Tibial nerve (tissue), 4 donors: ENCODE measurements around the gene RPS18. TPM values are rescaled to one million over a fixed set of nuclear protein-coding genes. Genes with fewer than 3 reads are reported as not detected.

ENCODE experiments used
- DNase-seq, 2 donors: peaks; one replicate each; pipeline ENCODE4 v3.0.0-alpha.2; 2019; ENCODE audit warnings: low spot score in 2 of 2
- H3K27ac ChIP-seq, 4 donors: fragments of 200-600 bp; sonication (generic) in 3 of 4; one replicate each; pipeline ENCODE4 v1.5.1; 2017 to 2019; ENCODE audit warnings: mild to moderate bottlenecking in 1 of 4
- H3K27me3 ChIP-seq, 2 donors: fragments of 200-600 bp; sonication (generic) in 1 of 2; one replicate each; pipeline versions ENCODE4 v1.5.1 to v1.6.0; 2017 to 2019
- H3K36me3 ChIP-seq, 3 donors: fragments of 200-600 bp; sonication (generic); one replicate each; pipeline ENCODE4 v1.5.1; 2018 to 2019
- H3K4me1 ChIP-seq, 4 donors: fragments of 200-600 bp; sonication (generic) in 3 of 4; one replicate each; pipeline ENCODE4 v1.5.1; 2017 to 2019
- H3K4me3 ChIP-seq, 4 donors: fragments of 200-600 bp; sonication (generic) in 3 of 4; one replicate each; pipeline ENCODE4 v1.5.1; 2017 to 2019; ENCODE audit warnings: mild to moderate bottlenecking in 1 of 4, moderate library complexity in 1 of 4
- H3K9me3 ChIP-seq, 4 donors: fragments of 200-600 bp; sonication (generic) in 3 of 4; one replicate each; pipeline ENCODE4 v1.5.1; 2017 to 2019
- CTCF ChIP-seq, 5 experiments: fragments of 200-600 bp in 3 of 5; fragments of 450-650 bp in 2 of 5; sonication (generic) in 3 of 5; IDR thresholded peaks; one replicate each; pipeline ENCODE4 v1.5.1; 2016 to 2019; ENCODE audit warnings: antibody characterized with exemption in 5 of 5, mild to moderate bottlenecking in 3 of 5, moderate library complexity in 2 of 5
- EP300 ChIP-seq, 2 donors: sonication (generic); formaldehyde crosslinking; IDR thresholded peaks; one replicate each; pipeline ENCODE4 v1.6.1; 2017; ENCODE audit warnings: antibody characterized with exemption in 2 of 2, mild to moderate bottlenecking in 1 of 2
- POLR2A ChIP-seq, 2 donors: fragments of 450-650 bp; IDR thresholded peaks; one replicate each; pipeline ENCODE4 v1.6.1; 2017; ENCODE audit warnings: antibody characterized with exemption in 2 of 2, mild to moderate bottlenecking in 2 of 2, moderate library complexity in 2 of 2
- WGBS, 2 donors: methylation state at CpG; one replicate each; pipeline ENCODE4 v1.1.5; 2018; 5-methylcytosine and 5-hydroxymethylcytosine counted together
- total RNA-seq, 4 donors: library from RNA; depleted of rRNA; stranded (reverse); fragments of >200 nt; gene quantifications; one replicate each; pipeline ENCODE4 v1.1.0, GENCODE V29; 2016

Gene RPS18
- total RNA-seq, 4 donors from 2014 or later: 2,115 to 2,529 (median 2,306) TPM

- Histone ChIP-seq H3K36me3 (peaks cover 0 to 56% (median 13%) of the 10 kb centered on the region in 3 donors), H3K4me1 (peaks cover 3 to 43% (median 11%) of the 10 kb centered on the region in 4 donors), H3K27ac (no peak overlapping the region), H3K27me3 (no peaks in the 10 kb centered on the region), H3K4me3 (no peak overlapping the region), H3K9me3 (no peaks in the 10 kb centered on the region)
- WGBS, 2 donors: 76 to 92% methylated on average over 3 of the region's 3 CpGs
- no peak for DNase-seq
- TF ChIP-seq POLR2A (IDR thresholded peaks at IDR 0.05) (no peak), EP300 (IDR thresholded peaks at IDR 0.05) (no peak), CTCF (IDR thresholded peaks at IDR 0.05) (no peak)
Observed at GRCh38 chr6:33301877-33302276, 30.0 kb downstream of the RPS18 start.

GRCh38 chr6:33304216-33304615 lies 32.3 kb downstream of the RPS18 start:
- Histone ChIP-seq H3K27ac (no peak overlapping the region), H3K4me1 (peaks cover 0 to 28% (median 7%) of the 10 kb centered on the region in 4 donors), H3K4me3 (no peak overlapping the region), H3K9me3 (no peaks in the 10 kb centered on the region), H3K36me3 (peaks cover 0 to 58% (median 13%) of the 10 kb centered on the region in 3 donors), H3K27me3 (no peaks in the 10 kb centered on the region)
- WGBS, 2 donors: 83 to 86% methylated on average over 6 to 12 of the region's 16 CpGs
- no peak for TF ChIP-seq CTCF (IDR thresholded peaks at IDR 0.05)
- TF ChIP-seq EP300 (IDR thresholded peaks at IDR 0.05): no peak
- TF ChIP-seq POLR2A (IDR thresholded peaks at IDR 0.05): no peak
- DNase-seq: no peak

- H3K9me3 ChIP-seq: no peaks in the 10 kb centered on the region
- TF ChIP-seq CTCF (IDR thresholded peaks at IDR 0.05): no peak
- H3K27me3 ChIP-seq: no peaks in the 10 kb centered on the region
- H3K36me3 ChIP-seq: peaks cover 0 to 62% (median 13%) of the 10 kb centered on the region in 3 donors
- peaks cover 0 to 24% (median 6%) of the 10 kb centered on the region in 4 donors for H3K4me1 ChIP-seq
- H3K4me3 ChIP-seq: no peak overlapping the region
- 68 to 86% methylated on average over 8 of the region's 8 CpGs for WGBS, 2 donors
- no peak overlapping the region for H3K27ac ChIP-seq
- no peak for DNase-seq
Observed at GRCh38 chr6:33305052-33305451, 33.2 kb downstream of the RPS18 start.

GRCh38 chr6:33306356-33306755 lies 34.5 kb downstream of the RPS18 start:
- H3K27me3 ChIP-seq: no peaks in the 10 kb centered on the region
- H3K4me1 ChIP-seq: peaks cover 0 to 21% (median 5%) of the 10 kb centered on the region in 4 donors
- no peak overlapping the region for H3K27ac ChIP-seq
- WGBS, 2 donors: 83 to 85% methylated on average over 4 of the region's 4 CpGs
- TF ChIP-seq CTCF (IDR thresholded peaks at IDR 0.05) (no peak), POLR2A (IDR thresholded peaks at IDR 0.05) (no peak), EP300 (IDR thresholded peaks at IDR 0.05) (no peak)
- H3K4me3 ChIP-seq: no peak overlapping the region
- no peak for DNase-seq
- peaks cover 0 to 69% (median 13%) of the 10 kb centered on the region in 3 donors for H3K36me3 ChIP-seq
- no peaks in the 10 kb centered on the region for H3K9me3 ChIP-seq

- WGBS, 2 donors: 6 to 10% methylated on average over 28 to 29 of the region's 29 CpGs
- Histone ChIP-seq H3K4me3 (peak overlapping the region; percentile 68 to 88 (median 78)), H3K9me3 (no peaks in the 10 kb centered on the region), H3K4me1 (peaks cover 0 to 54% (median 29%) of the 10 kb centered on the region in 4 donors), H3K36me3 (peaks cover 0 to 29% (median 0%) of the 10 kb centered on the region in 3 donors), H3K27ac (peak overlapping the region; percentile 85 to 98 (median 95)), H3K27me3 (no peaks in the 10 kb centered on the region)
- DNase-seq: peak; percentile 61 to 67
- TF ChIP-seq EP300 (IDR thresholded peaks at IDR 0.05): no peak
- TF ChIP-seq CTCF (IDR thresholded peaks at IDR 0.05): no peak
- TF ChIP-seq POLR2A (IDR thresholded peaks at IDR 0.05): no peak
Observed at GRCh38 chr6:33312361-33313104, 40.7 kb downstream of the RPS18 start.
